HCT116 (cell line): ENCODE results near the gene TSPEAR. TPM values are rescaled to one million over a fixed set of nuclear protein-coding genes. Genes with fewer than 3 reads are reported as not detected.
A peak's percentile ranks its signal among the peaks of the same experiment; 100 is the strongest.

Experiments
- ATAC-seq: fragments of 200-7000 bp; cut with Tn5 transposase; 2 replicates; pipeline ENCODE4 v1.9.1; 2020; ENCODE audit warnings: mild to moderate bottlenecking, moderate library complexity
- BruUV-seq: library from RNA; stranded (reverse); fragments of 400-500 nt; replicated peaks from 2 replicates; lab custom pipeline; 2021; lab: Mats Ljungman, UMichigan
- CTCF ChIA-PET: fragments of 300-600 bp; sonication (Branson Sonifier 250); formaldehyde crosslinking; loops from one replicate; lab custom pipeline; 2021; ENCODE audit warnings: antibody characterized with exemption; lab: Charles Lee
- POLR2A ChIA-PET: fragments of 300-600, 350-600 bp; sonication (Branson Sonifier 250); formaldehyde crosslinking; loops from one replicate; lab custom pipeline; 2021; ENCODE audit warnings: antibody characterized with exemption; lab: Charles Lee
- RAD21 ChIA-PET, 2 experiments: fragments of 300-600 bp; sonication (Branson Sonifier 250); formaldehyde crosslinking; loops; one replicate each; lab custom pipeline; 2023; ENCODE audit warnings: low total read pairs in 2 of 2; ENCODE audit not compliant: uncharacterized antibody in 2 of 2, unreplicated experiment in 2 of 2, low non-redundant PET in 1 of 2; lab: Charles Lee
- DNase-seq: peaks from one replicate; pipeline ENCODE4 v3.0.0-alpha.2; 2010; ENCODE audit warnings: low read depth, low spot score
- H2AFZ ChIP-seq: fragments of 200-600 bp; shearing (Covaris generic), sonication (generic); 2 replicates; pipeline ENCODE4 v1.6.1; 2017; ENCODE audit warnings: low read depth, mixed run types, mixed read lengths, antibody characterized with exemption, low read length; ENCODE audit not compliant: poor library complexity, severe bottlenecking
- H3K27ac ChIP-seq: 2 replicates; pipeline ENCODE4 v1.5.1; 2012; ENCODE audit warnings: low read depth, low read length
- H3K27me3 ChIP-seq: fragments of 200-600 bp; sonication (generic); 2 replicates; pipeline ENCODE4 v1.6.1; 2016; ENCODE audit warnings: mixed run types, low read length, mixed read lengths; ENCODE audit not compliant: insufficient read depth
- H3K36me3 ChIP-seq, 2 experiments: fragments of 200-500 bp in 1 of 2; fragments of 200-600 bp in 1 of 2; sonication (Bioruptor generic) in 1 of 2; sonication (generic) in 1 of 2; 2 replicates each; pipeline versions ENCODE4 v1.5.1 to v1.6.1; 2014 to 2016; ENCODE audit warnings: low read length in 2 of 2, inconsistent platforms in 1 of 2, mixed read lengths in 1 of 2, mixed run types in 1 of 2; ENCODE audit not compliant: insufficient read depth in 2 of 2, control insufficient read depth in 1 of 2
- H3K4me1 ChIP-seq, 2 experiments: fragments of 200-600 bp in 1 of 2; sonication (generic) in 1 of 2; 2 replicates each; pipeline versions ENCODE4 v1.5.1 to v1.6.1; 2012 to 2017; ENCODE audit warnings: low read length in 2 of 2, inconsistent platforms in 1 of 2, mild to moderate bottlenecking in 1 of 2, mixed read lengths in 1 of 2, mixed run types in 1 of 2, moderate library complexity in 1 of 2; ENCODE audit not compliant: insufficient read depth in 2 of 2, control insufficient read depth in 1 of 2
- H3K4me2 ChIP-seq: fragments of 200-600 bp; sonication (generic); 2 replicates; pipeline ENCODE4 v1.6.1; 2017; ENCODE audit warnings: mixed run types, low read length, mixed read lengths
- H3K4me3 ChIP-seq, 2 experiments: fragments of 200-600 bp in 1 of 2; sonication (generic) in 1 of 2; replicated peaks in 1 of 2; 2 replicates each; pipeline ENCODE4 v1.5.1; 2011 to 2016; ENCODE audit warnings: low read length in 2 of 2, control low read depth in 1 of 2, low read depth in 1 of 2, mild to moderate bottlenecking in 1 of 2, mixed read lengths in 1 of 2, mixed run types in 1 of 2
- H3K79me2 ChIP-seq: fragments of 200-600 bp; sonication (generic); 2 replicates; pipeline ENCODE4 v1.6.1; 2017; ENCODE audit warnings: mild to moderate bottlenecking, mixed run types, low read length, moderate library complexity, mixed read lengths; ENCODE audit not compliant: insufficient read depth
- H3K9ac ChIP-seq: fragments of 200-600 bp; sonication (generic); 2 replicates; pipeline ENCODE4 v1.6.1; 2016; ENCODE audit warnings: low read length, mixed read lengths
- H3K9me2 ChIP-seq: fragments of 200-600 bp; sonication (generic), shearing (Covaris generic); 2 replicates; pipeline ENCODE4 v1.6.1; 2017; ENCODE audit warnings: mixed run types, mild to moderate bottlenecking, moderate library complexity; ENCODE audit not compliant: insufficient read depth
- H3K9me3 ChIP-seq, 2 experiments: fragments of 200-500 bp in 1 of 2; fragments of 200-600 bp in 1 of 2; sonication (Bioruptor generic) in 1 of 2; sonication (generic) in 1 of 2; 2 replicates each; pipeline ENCODE4 v1.6.1; 2014 to 2017; ENCODE audit warnings: low read length in 2 of 2, mixed read lengths in 2 of 2, inconsistent platforms in 1 of 2, low read depth in 1 of 2, mild to moderate bottlenecking in 1 of 2, mixed run types in 1 of 2, moderate library complexity in 1 of 2; ENCODE audit not compliant: control insufficient read depth in 1 of 2, insufficient read depth in 1 of 2
- H4K20me1 ChIP-seq: fragments of 200-600 bp; sonication (generic), shearing (Covaris generic); 2 replicates; pipeline ENCODE4 v1.6.1; 2017; ENCODE audit warnings: mixed run types, mild to moderate bottlenecking, moderate library complexity; ENCODE audit not compliant: insufficient read depth
- CBX3 ChIP-seq: IDR thresholded peaks from 2 replicates; pipeline ENCODE4 v1.6.1; 2012; ENCODE audit warnings: low read depth
- SP1 ChIP-seq: IDR thresholded peaks from 2 replicates; pipeline ENCODE4 v1.6.1; 2012; ENCODE audit warnings: low read depth
- intact Hi-C: fragments of 100-400 bp; cut with micrococcal nuclease; formaldehyde crosslinking; loops from 2 replicates; pipeline ENCODE4 v1.10.0; 2022
- total RNA-seq: library from RNA; stranded (reverse); gene quantifications from one replicate; pipeline ENCODE4 v1.2.1, GENCODE V29; 2021; ENCODE audit not compliant: unreplicated experiment
- TF ChIP-seq, protein P1 (sequence below): IDR thresholded peaks from 2 replicates; pipeline ENCODE4 v1.6.1; 2012; ENCODE audit warnings: low read depth
- TF ChIP-seq, protein P2 (sequence below): IDR thresholded peaks from 2 replicates; pipeline ENCODE4 v1.6.1; 2012

TSPEAR gene
- total RNA-seq, 1 experiment from 2014 or later = not detected

DNA sequence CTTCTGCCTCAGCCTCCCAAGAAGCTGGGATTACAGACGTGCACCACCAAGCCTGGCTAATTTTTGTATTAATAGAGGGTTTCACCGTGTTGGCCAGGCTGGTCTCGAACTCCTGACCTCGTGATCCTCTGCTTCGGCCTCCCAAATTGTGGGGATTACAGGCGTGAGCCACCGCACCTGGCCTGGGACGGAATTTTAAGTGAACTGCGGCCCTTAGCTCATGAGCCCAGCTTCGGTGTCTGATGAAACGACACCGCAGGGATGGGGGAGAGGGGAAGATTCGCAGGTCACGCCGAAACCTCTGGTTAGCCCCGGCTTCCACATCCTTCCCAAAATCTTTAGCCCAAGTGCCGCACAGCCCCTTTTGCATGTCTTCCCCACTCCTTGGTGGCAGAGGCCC, 217.0 kb downstream of the TSPEAR start (continued):
- TF ChIP-seq, protein P1, sequence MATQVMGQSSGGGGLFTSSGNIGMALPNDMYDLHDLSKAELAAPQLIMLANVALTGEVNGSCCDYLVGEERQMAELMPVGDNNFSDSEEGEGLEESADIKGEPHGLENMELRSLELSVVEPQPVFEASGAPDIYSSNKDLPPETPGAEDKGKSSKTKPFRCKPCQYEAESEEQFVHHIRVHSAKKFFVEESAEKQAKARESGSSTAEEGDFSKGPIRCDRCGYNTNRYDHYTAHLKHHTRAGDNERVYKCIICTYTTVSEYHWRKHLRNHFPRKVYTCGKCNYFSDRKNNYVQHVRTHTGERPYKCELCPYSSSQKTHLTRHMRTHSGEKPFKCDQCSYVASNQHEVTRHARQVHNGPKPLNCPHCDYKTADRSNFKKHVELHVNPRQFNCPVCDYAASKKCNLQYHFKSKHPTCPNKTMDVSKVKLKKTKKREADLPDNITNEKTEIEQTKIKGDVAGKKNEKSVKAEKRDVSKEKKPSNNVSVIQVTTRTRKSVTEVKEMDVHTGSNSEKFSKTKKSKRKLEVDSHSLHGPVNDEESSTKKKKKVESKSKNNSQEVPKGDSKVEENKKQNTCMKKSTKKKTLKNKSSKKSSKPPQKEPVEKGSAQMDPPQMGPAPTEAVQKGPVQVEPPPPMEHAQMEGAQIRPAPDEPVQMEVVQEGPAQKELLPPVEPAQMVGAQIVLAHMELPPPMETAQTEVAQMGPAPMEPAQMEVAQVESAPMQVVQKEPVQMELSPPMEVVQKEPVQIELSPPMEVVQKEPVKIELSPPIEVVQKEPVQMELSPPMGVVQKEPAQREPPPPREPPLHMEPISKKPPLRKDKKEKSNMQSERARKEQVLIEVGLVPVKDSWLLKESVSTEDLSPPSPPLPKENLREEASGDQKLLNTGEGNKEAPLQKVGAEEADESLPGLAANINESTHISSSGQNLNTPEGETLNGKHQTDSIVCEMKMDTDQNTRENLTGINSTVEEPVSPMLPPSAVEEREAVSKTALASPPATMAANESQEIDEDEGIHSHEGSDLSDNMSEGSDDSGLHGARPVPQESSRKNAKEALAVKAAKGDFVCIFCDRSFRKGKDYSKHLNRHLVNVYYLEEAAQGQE = no peak
- TF ChIP-seq SP1 = no peak

DNA sequence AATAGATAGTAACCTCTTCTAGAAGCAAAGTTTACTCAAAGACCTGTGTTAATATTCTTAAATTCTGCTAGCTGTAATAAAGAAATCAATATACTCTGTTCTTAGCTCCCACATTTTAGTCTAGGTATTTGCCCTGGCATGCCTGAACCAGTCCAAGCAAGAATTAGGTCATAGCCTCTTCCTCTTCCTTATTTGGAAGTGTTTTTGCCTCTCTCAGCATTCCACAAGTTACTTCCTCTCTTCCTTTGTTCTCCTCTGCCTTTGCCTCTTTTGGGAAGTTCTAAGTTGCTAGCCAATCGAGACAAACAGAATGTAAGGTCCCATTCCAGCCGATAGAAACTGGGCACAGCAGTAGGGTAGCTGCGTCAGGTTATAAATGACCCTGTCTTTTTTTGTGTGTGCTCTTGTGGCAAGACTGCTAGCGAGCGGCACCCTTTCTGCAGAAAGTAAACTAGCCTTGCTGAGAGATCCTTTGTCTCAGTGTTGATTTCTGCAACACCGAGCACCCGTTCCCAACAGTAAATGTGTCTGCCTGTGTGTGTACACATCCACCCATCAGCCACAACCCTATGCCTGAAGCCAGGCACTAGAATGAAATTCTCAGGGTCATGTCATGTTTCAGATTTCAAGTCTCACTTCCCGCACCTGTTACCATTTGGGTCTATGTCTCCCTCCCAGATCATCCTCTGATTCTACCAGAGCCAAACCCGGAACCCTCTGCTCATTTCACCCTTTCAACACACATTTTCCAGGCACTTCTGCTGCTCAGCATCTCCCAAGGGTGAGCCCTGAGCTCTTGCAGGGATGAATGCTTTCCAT, 218.6 kb downstream of the TSPEAR start:
- Histone ChIP-seq H3K27me3 (peaks cover 17% of the 10 kb centered on the region; the same call in 1 of the 2 replicates), H3K36me3 (no peaks in the 10 kb centered on the region), H3K4me1 (no peaks in the 10 kb centered on the region), H3K9me3 (peaks cover 11 to 13% of the 10 kb centered on the region in 2 experiments; a peak in 2 of 4 replicates), H3K4me3 (no peak overlapping the region), H3K9ac (no peak overlapping the region), H3K27ac (no peak overlapping the region), H4K20me1 (no peaks in the 10 kb centered on the region), H3K9me2 (no peaks in the 10 kb centered on the region), H2AFZ (no peak overlapping the region), H3K79me2 (no peaks in the 10 kb centered on the region), H3K4me2 (no peak overlapping the region)
- ChIA-PET RAD21 (no interaction called here), POLR2A (no interaction called here), CTCF (no interaction called here)
- BruUV-seq = no TSS peak
- DNase-seq = no peak
- no peak for ATAC-seq
- TF ChIP-seq, protein P2, sequence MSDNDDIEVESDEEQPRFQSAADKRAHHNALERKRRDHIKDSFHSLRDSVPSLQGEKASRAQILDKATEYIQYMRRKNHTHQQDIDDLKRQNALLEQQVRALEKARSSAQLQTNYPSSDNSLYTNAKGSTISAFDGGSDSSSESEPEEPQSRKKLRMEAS = no peak
- TF ChIP-seq CBX3 = peak; percentile 60; the same call in 1 of the 2 replicates
- intact Hi-C loops = no loop called here
